BJ (cell line): ENCODE results near the gene ZNF579. TPM values are rescaled to one million over a fixed set of nuclear protein-coding genes. Genes with fewer than 3 reads are reported as not detected.

Experiments used
- CTCF ChIA-PET: fragments of 350-600 bp; formaldehyde crosslinking; extraction: SDS; loops from one replicate; lab custom pipeline; 2021; ENCODE audit warnings: antibody characterized with exemption, inconsistent platforms; lab: Yijun Ruan, JAX
- POLR2A ChIA-PET: fragments of 300-600 bp; sonication (Branson Sonifier 250); formaldehyde crosslinking; extraction: SDS; loops from one replicate; lab custom pipeline; 2021; ENCODE audit warnings: antibody characterized with exemption; lab: Charles Lee
- DNase-seq: peaks from one replicate; pipeline ENCODE4 v3.0.0-alpha.2; 2011; ENCODE audit warnings: low read depth
- H3K27me3 ChIP-seq: 2 replicates; pipeline ENCODE4 v1.6.0; 2011; ENCODE audit warnings: low read length; ENCODE audit not compliant: control insufficient read depth, insufficient read depth
- H3K36me3 ChIP-seq: 2 replicates; pipeline ENCODE4 v1.5.1; 2011; ENCODE audit warnings: low read length; ENCODE audit not compliant: control insufficient read depth, insufficient read depth
- H3K4me3 ChIP-seq: 2 replicates; pipeline ENCODE4 v1.5.1; 2011; ENCODE audit warnings: low read depth, mild to moderate bottlenecking, control low read depth, low read length
- CTCF ChIP-seq: IDR thresholded peaks from 2 replicates; pipeline ENCODE4 v1.5.1; 2011; ENCODE audit warnings: low read depth, mild to moderate bottlenecking, control low read depth, inconsistent platforms, low read length, moderate library complexity; ENCODE audit not compliant: insufficient read depth
- polyA plus RNA-seq: library from polyadenylated mRNA; depleted of rRNA; stranded (reverse); fragments of >200 nt; gene quantifications from 2 replicates; pipeline ENCODE4 v1.2.3, GENCODE V29; 2011; rRNA removed

Gene ZNF579
- polyA plus RNA-seq, 1 experiment = 2.6 TPM

DNA sequence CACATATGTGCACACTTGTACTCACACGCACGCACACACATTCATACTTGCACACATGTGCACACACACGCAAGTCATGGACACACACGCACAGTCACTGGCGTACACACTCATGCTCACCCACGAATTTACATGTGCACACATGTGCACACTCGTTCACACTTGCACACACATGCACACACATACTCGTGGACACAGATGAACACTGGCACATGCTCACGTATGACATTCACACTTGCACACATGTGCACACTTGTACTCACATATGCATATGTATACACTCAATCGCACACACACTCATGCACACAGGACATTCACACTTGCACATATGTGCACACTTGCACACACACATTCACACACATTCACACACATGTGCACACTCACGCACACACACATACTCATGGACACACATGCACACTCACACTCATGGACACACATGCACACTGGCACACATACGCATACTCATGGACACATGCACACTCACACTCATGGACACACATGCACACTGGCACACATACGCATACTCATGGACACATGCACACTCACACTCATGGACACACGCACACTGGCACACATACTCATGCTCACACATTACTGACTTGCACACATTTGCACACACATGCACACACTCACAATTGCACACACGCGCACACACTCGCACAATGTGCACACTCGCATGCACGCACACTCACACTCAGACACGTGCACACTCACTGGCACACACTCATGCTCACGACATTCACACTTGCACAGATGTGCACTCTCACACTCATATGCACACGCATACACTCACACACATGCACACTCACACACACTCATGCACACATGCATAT lies 53.2 kb downstream of the ZNF579 start:
- ChIA-PET CTCF (interaction anchor here (1.2 to 1.4 kb wide), 2 partner anchors 10 to 23 kb away, joined by 4 read pairs; partner anchors contain the start of gene SBK2), POLR2A (no interaction called here)
- H3K4me3 ChIP-seq = no peak overlapping the region
- TF ChIP-seq CTCF = no peak
- H3K36me3 ChIP-seq = no peaks in the 10 kb centered on the region
- DNase-seq = no peak
- no peaks in the 10 kb centered on the region for H3K27me3 ChIP-seq

Other genes with a start within 250 kb of the ZNF579 start
- gene KMT5C, start 241.0 kb downstream of the ZNF579 start, polyA plus RNA-seq = 3.7 and 6.4 TPM in 2 replicates
- 0.12 and 0.58 TPM in 2 replicates for gene COX6B2, start 226.1 kb downstream of the ZNF579 start, polyA plus RNA-seq
- gene GARIN5B, start 217.6 kb downstream of the ZNF579 start, polyA plus RNA-seq = 0.02 TPM in 1 of 2 replicates, not detected in the other
- gene IL11, start 210.4 kb downstream of the ZNF579 start, polyA plus RNA-seq = 11.9 and 16.4 TPM in 2 replicates
- gene TMEM190, start 204.0 kb downstream of the ZNF579 start, polyA plus RNA-seq = 0.93 and 1.3 TPM in 2 replicates
- 0.10 and 0.15 TPM in 2 replicates for gene TMEM238, start 196.6 kb downstream of the ZNF579 start, polyA plus RNA-seq
- gene RPL28, start 194.9 kb downstream of the ZNF579 start, polyA plus RNA-seq = 485 and 838 TPM in 2 replicates
- 47.7 and 79.4 TPM in 2 replicates for gene UBE2S, start 173.1 kb downstream of the ZNF579 start, polyA plus RNA-seq
- gene SHISA7, start 137.5 kb downstream of the ZNF579 start, polyA plus RNA-seq = not detected in 2 replicates
- 93.8 and 123 TPM in 2 replicates for gene ISOC2, start 119.2 kb downstream of the ZNF579 start, polyA plus RNA-seq
- gene C19orf85, start 116.1 kb downstream of the ZNF579 start, polyA plus RNA-seq = not detected in 2 replicates
- gene ZNF628, start 104.2 kb downstream of the ZNF579 start, polyA plus RNA-seq = 0.36 and 0.48 TPM in 2 replicates
- 20.4 and 34.8 TPM in 2 replicates for gene NAT14, start 95.7 kb downstream of the ZNF579 start, polyA plus RNA-seq
- 5.5 and 8.2 TPM in 2 replicates for gene SSC5D, start 92.4 kb downstream of the ZNF579 start, polyA plus RNA-seq
- 0.07 TPM in 1 of 2 replicates, not detected in the other for gene SBK2, start 43.7 kb downstream of the ZNF579 start, polyA plus RNA-seq
- gene SBK3, start 35.3 kb downstream of the ZNF579 start, polyA plus RNA-seq = 0.06 and 0.11 TPM in 2 replicates
- 3.7 and 4.0 TPM in 2 replicates for gene FIZ1, start 18.7 kb upstream of the ZNF579 start, polyA plus RNA-seq
- gene ZNF524, start 19.4 kb upstream of the ZNF579 start, polyA plus RNA-seq = 7.8 TPM in 2 replicates
- gene ZNF865, start 24.8 kb upstream of the ZNF579 start, polyA plus RNA-seq = 1.2 and 1.4 TPM in 2 replicates
- 2.9 and 4.5 TPM in 2 replicates for gene ZNF784, start 43.7 kb upstream of the ZNF579 start, polyA plus RNA-seq
- gene ZNF580, start 60.2 kb upstream of the ZNF579 start, polyA plus RNA-seq = 10.3 and 12.2 TPM in 2 replicates
- 22.1 and 31.3 TPM in 2 replicates for gene ZNF581, start 62.8 kb upstream of the ZNF579 start, polyA plus RNA-seq
- 5.5 and 8.9 TPM in 2 replicates for gene CCDC106, start 67.4 kb upstream of the ZNF579 start, polyA plus RNA-seq
- 152 and 170 TPM in 2 replicates for gene U2AF2, start 74.2 kb upstream of the ZNF579 start, polyA plus RNA-seq
- 31.4 and 60.8 TPM in 2 replicates for gene EPN1, start 94.4 kb upstream of the ZNF579 start, polyA plus RNA-seq
- not detected in 2 replicates for gene NLRP9, start 157.6 kb upstream of the ZNF579 start, polyA plus RNA-seq
- gene RFPL4A, start 178.2 kb upstream of the ZNF579 start, polyA plus RNA-seq = not detected in 2 replicates
- not detected in 2 replicates for gene RFPL4AL1, start 188.3 kb upstream of the ZNF579 start, polyA plus RNA-seq